ENCODE data around the gene CTXND2. TPM values are rescaled to one million over a fixed set of nuclear protein-coding genes. Genes with fewer than 3 reads are reported as not detected.
"Not testable (repeated sequence)": the region's sequence is repeated elsewhere in the genome, so short reads cannot be mapped to it uniquely, and the experiment has no call there.

The CTXND2 gene
- total and polyA plus RNA-seq, 7 donors = not detected

DNA sequence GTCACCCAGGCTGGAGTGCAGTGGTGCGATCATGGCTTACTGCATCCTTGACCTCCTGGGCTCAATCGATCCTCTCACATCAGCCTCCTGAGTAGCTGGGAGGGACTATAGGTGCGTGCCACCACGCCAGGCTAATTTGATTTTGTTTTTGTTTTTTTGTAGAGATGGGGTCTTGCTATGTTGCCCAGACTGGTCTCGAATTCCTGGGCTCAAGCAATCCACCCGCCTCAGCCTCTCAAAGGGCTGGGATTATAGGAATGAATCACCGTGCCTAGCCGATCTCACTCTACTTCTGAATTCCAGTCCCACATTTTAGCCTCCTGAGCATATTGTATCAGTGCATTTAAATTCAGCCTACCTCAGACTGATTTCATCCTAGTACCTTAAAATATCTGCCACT, 1.8 kb downstream of the CTXND2 start:
- intact Hi-C loops (cut with DNase I) = no loop called here
- 86 to 92% (median 89%) methylated on average over 8 of the region's 8 CpGs for WGBS, 3 donors
- H3K27me3 ChIP-seq (ENCODE audit: insufficient read depth in 3 of 3, low read length in 2 of 3) = no peaks in the 10 kb centered on the region
- DNase-seq = no peak
- H3K9me3 ChIP-seq = no peaks in the 10 kb centered on the region
- H3K4me3 ChIP-seq = no peak overlapping the region
- TF ChIP-seq, protein P1, sequence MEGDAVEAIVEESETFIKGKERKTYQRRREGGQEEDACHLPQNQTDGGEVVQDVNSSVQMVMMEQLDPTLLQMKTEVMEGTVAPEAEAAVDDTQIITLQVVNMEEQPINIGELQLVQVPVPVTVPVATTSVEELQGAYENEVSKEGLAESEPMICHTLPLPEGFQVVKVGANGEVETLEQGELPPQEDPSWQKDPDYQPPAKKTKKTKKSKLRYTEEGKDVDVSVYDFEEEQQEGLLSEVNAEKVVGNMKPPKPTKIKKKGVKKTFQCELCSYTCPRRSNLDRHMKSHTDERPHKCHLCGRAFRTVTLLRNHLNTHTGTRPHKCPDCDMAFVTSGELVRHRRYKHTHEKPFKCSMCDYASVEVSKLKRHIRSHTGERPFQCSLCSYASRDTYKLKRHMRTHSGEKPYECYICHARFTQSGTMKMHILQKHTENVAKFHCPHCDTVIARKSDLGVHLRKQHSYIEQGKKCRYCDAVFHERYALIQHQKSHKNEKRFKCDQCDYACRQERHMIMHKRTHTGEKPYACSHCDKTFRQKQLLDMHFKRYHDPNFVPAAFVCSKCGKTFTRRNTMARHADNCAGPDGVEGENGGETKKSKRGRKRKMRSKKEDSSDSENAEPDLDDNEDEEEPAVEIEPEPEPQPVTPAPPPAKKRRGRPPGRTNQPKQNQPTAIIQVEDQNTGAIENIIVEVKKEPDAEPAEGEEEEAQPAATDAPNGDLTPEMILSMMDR (IDR thresholded peaks at IDR 0.05) = no peak
- H3K4me1 ChIP-seq = no peaks in the 10 kb centered on the region
- no peaks in the 10 kb centered on the region for H3K36me3 ChIP-seq (ENCODE audit: insufficient read depth in 1 of 2, low read depth in 1 of 2)
- no peak for ATAC-seq
- no peak overlapping the region for H3K27ac ChIP-seq

DNA sequence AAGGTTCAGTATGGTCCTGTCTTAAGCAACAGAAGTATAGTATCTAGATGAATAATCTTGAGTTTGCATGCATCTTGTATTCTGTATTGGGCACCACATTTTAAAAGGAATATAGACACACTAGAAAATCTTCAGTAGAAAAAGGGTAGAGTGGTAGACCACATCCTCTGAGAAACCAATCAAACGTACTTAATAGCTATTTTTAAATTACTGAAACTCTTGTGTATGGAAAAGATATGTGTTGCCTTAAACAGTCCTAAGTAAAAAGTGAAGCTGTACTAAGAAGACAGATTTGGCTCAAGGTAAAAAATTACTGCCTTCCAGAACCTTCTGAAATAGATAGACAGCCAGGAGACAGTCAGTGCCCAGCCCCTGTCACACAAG, 3.1 kb downstream of the CTXND2 start:
- Histone ChIP-seq H3K4me3 (no peak overlapping the region), H3K36me3 (ENCODE audit: insufficient read depth in 1 of 2, low read depth in 1 of 2) (no peaks in the 10 kb centered on the region), H3K27me3 (ENCODE audit: insufficient read depth in 3 of 3, low read length in 2 of 3) (no peaks in the 10 kb centered on the region), H3K9me3 (no peaks in the 10 kb centered on the region), H3K27ac (no peak overlapping the region), H3K4me1 (peaks cover under 1% of the 10 kb centered on the region)
- DNase-seq (no peak), ATAC-seq (no peak)
- TF ChIP-seq, protein P1 (IDR thresholded peaks at IDR 0.05) = no peak
- WGBS, 3 donors = 61 to 69% (median 69%) methylated on average over 1 of the region's 1 CpG
- intact Hi-C loops (cut with DNase I) = no loop called here

DNA sequence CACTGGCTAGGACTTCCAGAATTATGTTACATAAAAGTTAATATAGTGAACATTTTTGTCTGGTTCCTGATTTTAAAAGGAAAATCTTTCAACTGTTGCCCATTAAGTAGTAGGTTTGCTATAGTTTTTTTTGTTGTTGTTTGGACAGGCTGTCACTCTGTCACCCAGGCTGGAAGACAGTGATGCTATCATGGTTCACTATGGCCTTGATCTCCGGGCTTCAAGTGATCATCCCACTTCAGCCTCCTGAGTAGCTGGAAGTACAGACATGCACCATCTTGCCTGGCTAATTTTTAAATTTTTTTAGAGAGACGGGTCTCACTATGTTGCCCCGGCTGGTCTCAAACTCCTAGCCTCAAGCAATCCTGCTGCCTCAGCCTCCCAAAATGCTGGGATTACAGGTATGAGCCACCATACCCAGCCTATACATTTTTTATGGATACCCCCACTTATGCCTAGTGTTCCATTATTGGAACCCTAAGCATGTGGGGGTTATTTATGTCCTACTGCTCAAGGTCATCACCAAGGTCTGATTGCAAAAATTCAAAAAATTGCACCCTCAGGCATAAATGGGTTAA, 6.5 kb downstream of the CTXND2 start:
- DNase-seq = no peak
- TF ChIP-seq, protein P1 (IDR thresholded peaks at IDR 0.05) = no peak
- WGBS, 3 donors = 92 to 97% (median 93%) methylated on average over 3 of the region's 3 CpGs
- H3K4me3 ChIP-seq = no peak overlapping the region
- ATAC-seq = no peak
- no peaks in the 10 kb centered on the region for H3K9me3 ChIP-seq
- no peaks in the 10 kb centered on the region for H3K27me3 ChIP-seq (ENCODE audit: insufficient read depth in 3 of 3, low read length in 2 of 3)
- intact Hi-C loops (cut with DNase I) = no loop called here
- peaks cover 14% of the 10 kb centered on the region for H3K4me1 ChIP-seq
- no peaks in the 10 kb centered on the region for H3K36me3 ChIP-seq (ENCODE audit: insufficient read depth in 1 of 2, low read depth in 1 of 2)
- no peak overlapping the region for H3K27ac ChIP-seq

- Histone ChIP-seq H3K9me3 (no peaks in the 10 kb centered on the region), H3K27me3 (ENCODE audit: insufficient read depth in 3 of 3, low read length in 2 of 3) (no peaks in the 10 kb centered on the region), H3K27ac (peak overlapping the region; percentile 91), H3K36me3 (ENCODE audit: insufficient read depth in 1 of 2, low read depth in 1 of 2) (no peaks in the 10 kb centered on the region), H3K4me1 (peaks cover 14% of the 10 kb centered on the region), H3K4me3 (peak overlapping the region; percentile 40)
- peak; percentile 100 for ATAC-seq
- 32 to 56% (median 42%) methylated on average over 4 of the region's 4 CpGs for WGBS, 3 donors
- TF ChIP-seq, protein P1 (IDR thresholded peaks at IDR 0.05) = peak; percentile 13
- DNase-seq = peak; percentile 34 to 82
- intact Hi-C loops (cut with DNase I) = loop anchor here in 1 of 2 donors (1.0 kb wide), 1 partner anchor 19 kb away; the partner anchor contains the start of gene ARNT
Observed at GRCh38 chr1:150895618-150896017, 8.7 kb downstream of the CTXND2 start.

- intact Hi-C loops (cut with DNase I); ATAC-seq; H3K27ac ChIP-seq; H3K9me3 ChIP-seq; H3K27me3 ChIP-seq (ENCODE audit: insufficient read depth in 3 of 3, low read length in 2 of 3); H3K36me3 ChIP-seq (ENCODE audit: insufficient read depth in 1 of 2, low read depth in 1 of 2); DNase-seq; H3K4me3 ChIP-seq: not testable (repeated sequence)
- H3K4me1 ChIP-seq = peaks cover 14% of the 10 kb centered on the region
- 81 to 87% (median 85%) methylated on average over 8 of the region's 8 CpGs for WGBS, 3 donors
Observed at GRCh38 chr1:150899795-150900194, 12.9 kb downstream of the CTXND2 start.

Data from psoas muscle (tissue), 8 donors.